ENCODE results near the gene KANSL3.

DNA sequence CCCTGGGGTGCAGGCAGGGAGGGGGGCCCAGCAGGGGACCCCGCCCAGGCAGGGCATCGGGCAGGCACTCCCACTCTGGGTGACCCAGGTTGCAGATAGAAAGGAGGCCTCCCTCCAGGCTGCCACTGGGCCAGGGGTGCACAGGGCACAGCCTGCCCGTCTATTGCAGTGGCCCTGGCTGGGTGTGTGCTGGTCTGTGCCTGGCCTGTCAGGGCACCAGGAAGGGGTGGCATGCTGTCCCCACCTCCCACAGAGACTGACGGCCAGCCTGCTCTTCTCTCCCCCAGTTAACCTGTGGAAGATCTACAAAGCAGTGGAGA is 88.7 kb downstream of the KANSL3 start:
- TF ChIP-seq REST (IDR thresholded peaks at IDR 0.05; ENCODE audit: insufficient read depth in 1 of 2, low read depth in 2 of 2, low read length in 2 of 2): no peak
- no peak for TF ChIP-seq POLR2AphosphoS5 (IDR thresholded peaks at IDR 0.05; ENCODE audit: low read depth, low read length)
- TF ChIP-seq TAF1 (IDR thresholded peaks at IDR 0.05; ENCODE audit: borderline replicate concordance, insufficient read depth, low read length): no peak
- TF ChIP-seq FOXP2 (optimal IDR thresholded peaks at IDR 0.05; ENCODE audit: borderline replicate concordance, extremely low read depth, extremely low read length, insufficient read depth): no peak

All from PFSK-1 (cell line).